DMS53 treated with DMSO at 0.1 percent for 48 hours (cell line): Measurements from ENCODE around the gene XKR3.
"Not testable (repeated sequence)": the region's sequence is repeated elsewhere in the genome, so short reads cannot be mapped to it uniquely, and the experiment has no call there.

Source experiments
- DNase-seq: peaks from one replicate; lab custom pipeline; 2025; ENCODE audit not compliant: unreplicated experiment; lab: John Stamatoyannopoulos, UW

Gene XKR3

DNA sequence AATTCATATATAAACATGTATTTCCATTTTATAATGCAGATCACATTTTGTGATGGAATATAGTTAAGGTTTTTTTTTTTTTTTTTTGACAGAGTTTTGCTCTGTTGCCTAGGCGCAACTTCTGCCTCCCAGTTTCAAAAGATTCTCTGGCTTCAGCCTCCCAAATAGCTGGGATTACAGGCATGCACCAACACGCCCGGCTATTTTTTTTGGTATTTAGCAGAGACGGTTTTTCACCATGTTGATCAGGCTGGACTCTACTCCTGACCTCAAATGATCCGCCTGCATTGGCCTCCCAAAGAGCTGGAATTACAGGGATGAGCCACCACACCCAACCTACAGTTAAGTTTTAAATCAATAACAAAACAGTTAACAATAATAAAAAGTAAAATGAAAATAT is 18.8 kb downstream of the XKR3 start:
- DNase-seq, result no peak

- no peak for DNase-seq
These were observed 20.3 kb downstream of the XKR3 start for GRCh38 chr22:16804882-16805281.

DNA sequence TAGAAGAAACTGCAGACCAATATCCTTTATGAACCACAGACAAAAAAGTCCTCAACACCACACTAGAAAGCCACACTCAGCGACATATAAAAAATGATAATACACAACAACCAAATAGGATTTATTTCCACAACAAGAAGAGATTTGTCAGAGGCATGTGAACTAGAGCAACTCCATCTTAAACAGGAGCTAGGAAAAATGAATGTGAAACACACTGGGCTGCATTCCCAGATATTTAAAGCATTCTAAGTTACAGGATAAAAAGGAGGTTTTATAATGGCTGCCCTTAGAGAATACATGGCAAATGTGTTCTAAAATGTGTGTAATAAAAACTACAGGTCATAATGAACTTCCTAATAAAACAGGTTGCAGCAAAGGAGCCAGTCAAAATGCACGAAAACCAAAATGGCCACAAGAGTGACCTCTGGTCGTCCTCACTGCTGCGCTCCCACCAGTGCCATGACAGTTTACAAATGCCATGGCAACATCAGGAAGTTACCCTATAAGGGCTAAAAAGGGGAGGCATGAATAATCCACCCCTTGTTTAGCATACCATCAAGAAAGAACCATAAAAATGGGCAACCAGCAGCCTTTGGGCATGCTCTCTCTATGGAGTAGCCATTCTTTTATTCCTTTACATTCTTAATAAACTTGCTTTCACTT is 21.8 kb downstream of the XKR3 start:
- DNase-seq, result no peak

DNA sequence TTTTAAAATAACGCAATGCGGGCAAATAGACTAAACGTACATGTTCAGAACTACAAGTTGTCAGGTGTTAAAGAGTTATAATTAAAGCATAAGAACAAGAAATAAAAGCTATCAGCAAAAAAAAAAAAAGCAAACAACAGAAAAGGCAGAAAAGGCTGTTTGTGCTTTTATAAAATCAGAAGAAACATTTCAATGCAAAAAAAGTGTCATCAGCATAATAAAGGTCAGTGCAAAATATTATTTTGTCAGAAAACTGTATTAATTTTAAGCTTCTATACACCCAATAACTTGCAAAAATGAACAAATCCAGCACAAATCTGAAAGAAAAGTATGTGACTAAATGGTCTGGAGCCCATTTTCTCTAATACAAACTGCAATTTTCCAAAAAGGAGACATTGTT is 23.6 kb downstream of the XKR3 start:
- no peak for DNase-seq

DNA sequence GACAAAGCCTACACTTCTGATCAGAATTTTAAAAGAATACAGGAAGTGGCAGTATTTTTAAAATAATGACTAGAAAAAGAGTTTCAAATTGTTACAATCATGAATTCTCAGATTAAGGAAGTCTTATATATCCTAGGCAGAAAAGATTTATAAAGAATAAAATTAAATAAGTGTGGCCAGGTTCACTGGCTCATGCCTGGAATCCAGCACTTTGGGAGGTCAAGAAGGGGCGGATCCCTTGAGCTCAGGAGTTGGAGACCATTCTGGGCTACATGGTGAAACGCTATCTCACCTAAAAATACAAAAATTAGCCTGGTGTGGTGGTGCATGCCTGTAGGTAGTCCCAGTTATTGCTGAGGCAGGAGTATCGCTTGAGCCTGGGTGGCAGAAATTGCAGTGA is 24.1 kb downstream of the XKR3 start:
- no peak for DNase-seq

DNA sequence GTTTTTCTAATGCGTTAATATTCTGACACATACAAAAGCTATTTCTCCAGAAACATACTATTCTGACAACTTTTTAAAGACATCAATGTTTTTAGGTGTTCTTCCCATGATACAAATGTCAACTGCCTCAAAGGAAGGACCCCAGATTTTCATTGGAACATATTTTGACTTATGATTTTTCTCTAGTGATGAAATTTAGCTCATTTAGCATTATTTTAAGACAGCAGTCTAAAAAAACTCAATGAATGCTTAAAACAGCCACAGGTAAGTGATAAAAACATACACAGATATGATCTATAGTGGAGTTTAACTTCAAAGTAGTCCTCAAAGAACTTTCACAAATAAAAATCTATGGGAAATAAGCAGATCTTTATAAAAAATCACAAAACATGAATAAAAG is 24.9 kb downstream of the XKR3 start:
- no peak for DNase-seq

DNA sequence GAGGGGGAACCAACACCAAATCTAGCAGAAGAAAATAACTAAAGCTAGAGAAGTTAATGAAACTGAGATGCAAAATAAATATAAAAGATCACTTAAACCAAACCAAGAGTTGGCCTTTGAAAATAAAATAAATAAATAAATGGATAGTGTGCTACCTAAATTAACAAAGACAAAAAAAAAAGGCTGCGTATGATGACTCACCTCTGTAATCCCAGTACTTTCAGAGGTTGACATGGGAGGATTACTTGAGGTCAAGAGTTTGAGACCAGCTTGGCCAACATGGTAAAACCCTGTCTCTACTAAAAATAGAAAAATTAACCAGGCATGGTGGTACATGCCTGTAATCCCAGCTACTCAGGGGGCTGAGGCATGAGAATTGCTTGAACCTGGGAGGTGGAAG is 29.7 kb downstream of the XKR3 start:
- DNase-seq, result not testable (repeated sequence)

- DNase-seq, result no peak
These were observed 31.4 kb downstream of the XKR3 start for GRCh38 chr22:16793831-16794230.

- no peak for DNase-seq
These were observed 35.2 kb downstream of the XKR3 start for GRCh38 chr22:16789860-16790493.

- no peak for DNase-seq
These were observed 41.3 kb downstream of the XKR3 start for GRCh38 chr22:16783930-16784354.

GRCh38 chr22:16783453-16783852 is 41.8 kb downstream of the XKR3 start:
- DNase-seq, result no peak

GRCh38 chr22:16781764-16782329 is 43.4 kb downstream of the XKR3 start:
- no peak for DNase-seq

DNA sequence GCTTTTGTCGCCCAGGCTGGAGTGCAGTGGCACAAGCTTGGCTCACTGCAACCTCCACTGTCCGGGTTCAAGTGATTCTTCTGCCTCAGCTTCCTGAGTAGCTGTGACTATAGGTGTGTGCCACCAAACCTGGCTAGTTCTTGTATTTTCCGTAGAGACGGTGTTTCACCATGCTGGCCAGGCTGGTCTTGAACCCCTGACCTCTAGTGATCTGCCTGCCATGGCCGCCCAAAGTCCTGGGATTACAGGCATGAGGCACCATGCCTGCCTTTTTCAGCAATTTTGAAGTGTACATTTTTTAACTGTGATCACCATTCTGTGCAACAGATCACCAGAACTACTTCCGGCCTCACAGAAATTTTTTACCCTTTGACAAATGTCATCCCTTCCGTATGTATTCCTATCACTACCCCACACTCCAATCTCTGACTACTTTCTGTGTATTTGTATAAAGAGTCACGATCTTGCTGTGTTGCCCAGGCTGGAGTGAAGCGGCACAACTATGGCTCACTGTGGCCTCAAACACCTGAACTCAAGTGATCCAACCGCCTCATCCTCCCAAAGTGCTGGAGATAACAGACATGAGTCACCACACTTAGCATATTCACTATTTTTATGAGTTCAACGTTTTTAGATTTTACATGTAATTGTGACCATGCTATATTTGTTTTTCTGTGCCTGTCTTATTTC is 44.0 kb downstream of the XKR3 start:
- DNase-seq, result no peak

DNA sequence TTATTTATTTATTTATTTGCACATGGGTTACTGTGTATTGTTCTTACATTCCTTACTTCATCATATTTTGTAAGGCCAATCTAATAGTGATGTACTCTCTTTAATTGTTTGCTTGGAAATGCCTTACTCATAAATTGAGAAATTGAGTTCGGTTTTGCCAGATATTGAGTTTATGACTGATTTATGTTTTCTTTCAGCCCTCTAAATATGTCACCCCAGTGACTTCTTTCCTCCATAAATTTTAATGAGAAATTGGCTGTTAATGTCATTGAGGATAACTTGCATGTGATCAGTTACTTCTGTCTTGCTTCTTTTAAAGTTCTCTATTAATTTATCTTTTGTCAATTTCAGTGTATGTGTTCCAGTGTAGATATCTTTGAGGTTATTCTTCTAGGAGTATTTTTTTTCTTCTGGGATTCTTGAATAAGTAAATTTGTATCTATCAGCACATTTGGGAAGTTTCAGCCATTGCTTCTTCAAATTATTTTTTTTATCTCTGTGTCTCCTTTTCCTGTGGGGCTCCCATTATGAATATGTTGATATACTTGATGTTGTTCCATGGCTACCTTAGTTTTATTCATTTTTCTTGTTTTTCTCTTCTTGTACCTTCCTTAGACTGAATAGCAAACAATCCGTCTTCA is 47.8 kb downstream of the XKR3 start:
- no peak for DNase-seq

DNA sequence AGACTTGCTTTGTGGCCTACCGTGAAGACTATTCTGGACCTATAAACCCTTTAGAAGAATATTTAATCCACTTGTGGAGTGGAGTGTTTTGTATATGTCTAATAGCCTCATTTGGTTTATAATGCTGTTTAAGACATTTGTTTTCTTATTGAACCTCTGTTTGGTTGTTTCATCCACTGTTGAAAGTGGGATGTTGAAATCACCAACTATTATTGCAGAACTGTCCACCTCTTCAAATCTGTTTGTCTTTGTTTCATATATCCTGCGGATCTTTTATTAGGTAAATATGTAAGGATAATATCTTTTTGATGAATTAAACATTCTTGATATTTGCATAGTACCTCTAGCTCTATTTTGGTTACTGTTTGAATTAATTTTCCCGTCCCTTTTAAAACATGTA is 49.1 kb downstream of the XKR3 start:
- no peak for DNase-seq

DNA sequence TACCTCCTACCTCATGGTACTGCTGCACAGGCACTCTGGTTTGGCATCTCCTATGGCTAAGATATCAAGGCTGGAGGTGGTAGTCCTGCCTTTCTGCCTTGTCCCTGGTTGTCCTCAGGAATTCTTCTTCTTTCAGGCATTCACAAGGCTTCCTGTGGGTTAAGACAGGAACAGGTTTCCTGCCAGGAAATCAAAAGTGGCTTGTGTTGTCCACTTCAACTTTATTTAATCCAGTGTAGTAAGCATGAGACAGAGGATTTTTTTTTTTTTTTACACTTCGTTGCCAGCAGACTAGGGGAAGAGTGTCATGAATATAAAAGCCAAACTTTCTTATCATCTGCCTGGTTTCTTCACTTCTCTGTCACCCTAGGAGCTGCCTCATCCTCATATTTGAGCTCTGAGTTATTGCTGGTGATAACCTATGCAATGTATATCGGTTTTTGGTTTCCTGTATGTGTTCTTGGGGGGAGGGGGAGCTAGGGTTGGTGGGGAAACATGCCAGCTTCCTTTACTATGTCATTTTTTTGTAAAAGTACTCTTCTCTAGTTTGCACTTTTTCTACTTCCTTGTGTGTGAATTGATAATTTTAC is 50.2 kb downstream of the XKR3 start:
- no peak for DNase-seq

DNA sequence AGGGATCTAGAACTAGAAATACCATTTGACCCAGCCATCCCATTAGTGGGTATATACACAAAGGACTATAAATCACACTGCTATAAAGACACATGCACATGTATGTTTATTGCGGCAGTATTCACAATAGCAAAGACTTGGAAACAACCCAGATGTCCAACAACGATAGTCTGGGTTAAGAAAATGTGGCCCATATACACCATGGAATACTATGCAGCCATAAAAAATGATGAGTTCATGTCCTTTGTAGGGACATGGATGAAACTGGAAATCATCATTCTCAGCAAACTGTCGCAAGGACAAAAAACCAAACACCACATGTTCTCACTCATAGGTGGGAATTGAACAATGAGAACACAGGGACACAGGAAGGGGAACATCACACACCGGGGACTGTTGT is 53.6 kb downstream of the XKR3 start:
- not testable (repeated sequence) for DNase-seq

- not testable (repeated sequence) for DNase-seq
These were observed 57.3 kb downstream of the XKR3 start for GRCh38 chr22:16767927-16768326.

DNA sequence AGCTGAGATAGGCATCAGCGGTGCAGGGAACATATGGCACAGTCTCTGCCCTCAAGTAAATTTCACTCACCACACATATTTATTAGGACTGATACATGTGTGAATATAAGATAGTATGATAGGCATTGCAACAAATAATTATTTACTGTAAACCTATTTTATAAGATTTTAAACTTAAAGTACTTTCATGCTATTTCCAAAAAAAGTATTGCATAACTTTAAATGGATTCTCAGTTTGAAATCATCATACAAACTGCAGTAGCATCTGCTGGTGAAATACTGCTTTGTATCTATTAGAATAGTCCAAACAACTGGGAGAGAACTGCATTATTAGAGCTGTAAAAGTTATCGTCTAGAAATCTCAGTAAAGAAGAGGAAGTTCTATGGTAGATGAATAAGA is 63.0 kb downstream of the XKR3 start:
- not testable (repeated sequence) for DNase-seq

DNA sequence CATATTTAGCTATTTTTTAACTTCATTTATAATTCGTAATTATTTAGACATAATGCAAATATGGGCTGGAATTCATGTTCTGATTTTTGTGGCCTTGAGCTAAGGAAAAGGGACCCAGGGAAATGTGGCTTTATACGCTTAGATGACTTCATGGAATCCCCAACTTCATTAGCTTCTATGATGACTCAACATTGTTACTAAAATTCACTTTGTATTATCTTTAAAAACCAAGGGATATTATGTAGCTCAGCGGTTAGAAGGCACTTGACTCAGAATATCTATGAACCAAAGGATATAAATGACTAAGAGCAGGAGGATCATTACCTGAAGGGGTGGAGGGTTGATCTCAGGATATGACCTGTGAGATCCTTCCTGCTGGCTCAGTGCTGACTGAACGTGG is 64.8 kb downstream of the XKR3 start:
- DNase-seq, result not testable (repeated sequence)

DNA sequence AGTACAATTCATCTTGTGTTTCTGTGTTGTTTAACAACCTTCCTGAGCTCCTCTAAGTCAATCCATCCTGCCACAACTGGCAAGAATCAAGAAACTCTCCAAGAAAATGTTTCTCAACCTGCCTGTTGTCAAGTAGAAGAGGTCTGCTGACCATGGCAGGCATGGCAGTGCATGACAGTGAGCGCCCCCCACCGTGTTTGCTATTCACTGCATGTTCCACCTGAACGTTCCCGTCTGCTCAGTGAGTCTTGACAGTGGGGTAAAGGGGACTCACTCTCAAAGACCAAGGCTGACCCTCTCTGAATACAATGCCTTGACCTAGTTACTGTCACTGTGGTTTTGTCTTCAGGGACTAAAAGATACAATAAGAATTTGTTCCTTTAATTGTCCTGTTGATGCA is 75.9 kb downstream of the XKR3 start:
- not testable (repeated sequence) for DNase-seq
